Measurements from ENCODE around the gene PLCB3.

The PLCB3 gene

DNA sequence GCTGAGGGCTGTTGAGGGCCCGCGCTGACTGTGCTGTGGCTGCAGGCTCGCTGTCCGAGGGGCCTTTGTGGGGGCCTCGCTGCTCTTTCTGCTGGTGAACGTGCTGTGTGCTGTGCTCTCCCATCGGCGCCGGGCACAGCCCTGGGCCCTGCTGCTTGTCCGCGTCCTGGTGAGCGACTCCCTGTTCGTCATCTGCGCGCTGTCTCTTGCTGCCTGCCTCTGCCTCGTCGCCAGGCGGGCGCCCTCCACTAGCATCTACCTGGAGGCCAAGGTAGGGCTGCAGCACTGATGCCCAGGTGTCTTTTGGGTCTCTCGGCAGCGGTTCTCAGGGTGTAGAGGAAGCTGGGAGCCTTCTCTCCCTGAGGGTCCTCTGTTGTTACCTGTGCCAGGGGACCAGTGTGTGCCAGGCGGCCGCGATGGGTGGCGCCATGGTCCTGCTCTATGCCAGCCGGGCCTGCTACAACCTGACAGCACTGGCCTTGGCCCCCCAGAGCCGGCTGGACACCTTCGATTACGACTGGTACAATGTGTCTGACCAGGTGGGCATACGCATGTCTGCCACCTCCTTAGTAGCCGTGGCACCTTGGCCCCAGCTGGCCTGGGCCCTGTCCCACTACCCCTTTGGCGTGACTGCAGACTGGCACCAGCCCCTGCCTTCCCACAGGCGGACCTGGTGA is 36.5 kb downstream of the PLCB3 start:
- H3K9me2 ChIP-seq (ENCODE audit: low read depth, low read length), result no peaks in the 10 kb centered on the region
- TF ChIP-seq, protein P1, sequence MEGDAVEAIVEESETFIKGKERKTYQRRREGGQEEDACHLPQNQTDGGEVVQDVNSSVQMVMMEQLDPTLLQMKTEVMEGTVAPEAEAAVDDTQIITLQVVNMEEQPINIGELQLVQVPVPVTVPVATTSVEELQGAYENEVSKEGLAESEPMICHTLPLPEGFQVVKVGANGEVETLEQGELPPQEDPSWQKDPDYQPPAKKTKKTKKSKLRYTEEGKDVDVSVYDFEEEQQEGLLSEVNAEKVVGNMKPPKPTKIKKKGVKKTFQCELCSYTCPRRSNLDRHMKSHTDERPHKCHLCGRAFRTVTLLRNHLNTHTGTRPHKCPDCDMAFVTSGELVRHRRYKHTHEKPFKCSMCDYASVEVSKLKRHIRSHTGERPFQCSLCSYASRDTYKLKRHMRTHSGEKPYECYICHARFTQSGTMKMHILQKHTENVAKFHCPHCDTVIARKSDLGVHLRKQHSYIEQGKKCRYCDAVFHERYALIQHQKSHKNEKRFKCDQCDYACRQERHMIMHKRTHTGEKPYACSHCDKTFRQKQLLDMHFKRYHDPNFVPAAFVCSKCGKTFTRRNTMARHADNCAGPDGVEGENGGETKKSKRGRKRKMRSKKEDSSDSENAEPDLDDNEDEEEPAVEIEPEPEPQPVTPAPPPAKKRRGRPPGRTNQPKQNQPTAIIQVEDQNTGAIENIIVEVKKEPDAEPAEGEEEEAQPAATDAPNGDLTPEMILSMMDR (IDR thresholded peaks at IDR 0.05; ENCODE audit: low read length), result no peak
- TF ChIP-seq EZH2 (IDR thresholded peaks at IDR 0.05; ENCODE audit: borderline replicate concordance, low read length), result no peak
- peaks cover 6% of the 10 kb centered on the region; the same call in 1 of the 2 replicates for H3K36me3 ChIP-seq (ENCODE audit: insufficient read depth, low read length)
- H3K27me3 ChIP-seq (ENCODE audit: insufficient read depth, low read length), result peaks cover 8% of the 10 kb centered on the region; the same call in 1 of the 2 replicates
- H4K20me1 ChIP-seq (ENCODE audit: insufficient read depth, low read length), result no peaks in the 10 kb centered on the region
- no peak overlapping the region for H3K27ac ChIP-seq (ENCODE audit: low read depth, low read length, poor library complexity, severe bottlenecking)
- H3K9me3 ChIP-seq (ENCODE audit: low read length), result no peaks in the 10 kb centered on the region
- H3K9ac ChIP-seq (ENCODE audit: low read length), result no peak overlapping the region
- peaks cover 17% of the 10 kb centered on the region for H3K4me1 ChIP-seq (ENCODE audit: insufficient read depth, low read length, severe bottlenecking)
- H3F3A ChIP-seq (ENCODE audit: insufficient read depth, low read length), result no peaks in the 10 kb centered on the region
- H3K4me3 ChIP-seq (ENCODE audit: low read depth, low read length, poor library complexity, severe bottlenecking), result no peak overlapping the region
- H2AFZ ChIP-seq (ENCODE audit: low read length), result no peak overlapping the region
- H3K79me2 ChIP-seq (ENCODE audit: insufficient read depth, low read length), result no peaks in the 10 kb centered on the region
- H3K4me2 ChIP-seq (ENCODE audit: low read length), result no peak overlapping the region

DNA sequence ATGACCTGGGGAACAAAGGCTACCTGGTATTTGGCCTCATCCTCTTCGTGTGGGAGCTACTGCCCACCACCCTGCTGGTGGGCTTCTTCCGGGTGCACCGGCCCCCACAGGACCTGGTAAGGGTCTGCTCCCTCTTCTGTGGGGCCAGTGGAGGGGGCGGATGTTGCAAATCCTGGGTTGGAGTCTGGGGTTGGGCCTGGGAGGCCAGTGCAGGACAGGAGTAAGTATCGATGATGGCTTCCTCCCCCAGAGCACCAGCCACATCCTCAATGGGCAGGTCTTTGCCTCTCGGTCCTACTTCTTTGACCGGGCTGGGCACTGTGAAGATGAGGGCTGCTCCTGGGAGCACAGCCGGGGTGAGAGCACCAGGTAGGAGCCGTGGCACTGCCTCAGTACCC is 37.0 kb downstream of the PLCB3 start:
- Histone ChIP-seq H3K36me3 (ENCODE audit: insufficient read depth, low read length) (peaks cover under 1% of the 10 kb centered on the region; the same call in 1 of the 2 replicates), H3K9me2 (ENCODE audit: low read depth, low read length) (no peaks in the 10 kb centered on the region), H3K4me1 (ENCODE audit: insufficient read depth, low read length, severe bottlenecking) (peaks cover 16% of the 10 kb centered on the region), H3K4me3 (ENCODE audit: low read depth, low read length, poor library complexity, severe bottlenecking) (no peak overlapping the region), H3F3A (ENCODE audit: insufficient read depth, low read length) (no peaks in the 10 kb centered on the region), H3K9ac (ENCODE audit: low read length) (no peak overlapping the region), H3K27me3 (ENCODE audit: insufficient read depth, low read length) (peaks cover 8% of the 10 kb centered on the region; the same call in 1 of the 2 replicates), H2AFZ (ENCODE audit: low read length) (no peak overlapping the region), H3K27ac (ENCODE audit: low read depth, low read length, poor library complexity, severe bottlenecking) (no peak overlapping the region), H3K4me2 (ENCODE audit: low read length) (no peak overlapping the region), H3K9me3 (ENCODE audit: low read length) (no peaks in the 10 kb centered on the region), H4K20me1 (ENCODE audit: insufficient read depth, low read length) (no peaks in the 10 kb centered on the region), H3K79me2 (ENCODE audit: insufficient read depth, low read length) (no peaks in the 10 kb centered on the region)
- no peak for TF ChIP-seq EZH2 (IDR thresholded peaks at IDR 0.05; ENCODE audit: borderline replicate concordance, low read length)
- TF ChIP-seq, protein P1 (IDR thresholded peaks at IDR 0.05; ENCODE audit: low read length), result no peak

DNA sequence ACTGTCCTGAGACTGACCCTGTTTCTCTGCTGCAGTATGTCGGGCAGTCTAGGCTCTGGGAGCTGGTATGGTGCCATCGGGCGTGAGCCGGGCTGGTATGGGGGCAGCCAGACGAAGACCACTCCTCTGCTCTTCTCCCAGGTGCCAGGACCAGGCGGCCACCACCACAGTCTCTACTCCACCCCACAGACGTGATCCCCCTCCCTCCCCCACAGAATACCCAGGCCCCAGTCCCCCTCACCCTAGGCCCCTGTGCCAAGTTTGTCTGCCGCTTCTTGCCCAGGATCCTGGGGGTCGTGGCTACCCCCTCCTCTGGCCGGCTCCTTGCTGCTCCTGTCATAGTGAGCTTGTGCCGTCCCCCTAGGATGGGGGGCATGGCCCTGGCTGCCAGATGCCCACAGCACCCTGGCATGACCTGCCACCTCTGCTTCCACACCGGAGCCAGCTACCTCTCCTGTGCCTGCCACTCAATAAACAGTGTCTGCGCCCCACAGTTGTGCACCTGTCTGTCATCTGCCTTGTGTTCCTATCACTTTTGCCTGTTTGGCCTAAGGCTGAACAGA is 37.8 kb downstream of the PLCB3 start:
- Histone ChIP-seq H3F3A (ENCODE audit: insufficient read depth, low read length) (no peaks in the 10 kb centered on the region), H3K27ac (ENCODE audit: low read depth, low read length, poor library complexity, severe bottlenecking) (no peak overlapping the region), H3K4me1 (ENCODE audit: insufficient read depth, low read length, severe bottlenecking) (peaks cover 9% of the 10 kb centered on the region), H3K4me3 (ENCODE audit: low read depth, low read length, poor library complexity, severe bottlenecking) (no peak overlapping the region), H3K27me3 (ENCODE audit: insufficient read depth, low read length) (peaks cover 8% of the 10 kb centered on the region; the same call in 1 of the 2 replicates), H3K9ac (ENCODE audit: low read length) (no peak overlapping the region), H4K20me1 (ENCODE audit: insufficient read depth, low read length) (no peaks in the 10 kb centered on the region), H3K36me3 (ENCODE audit: insufficient read depth, low read length) (no peaks in the 10 kb centered on the region), H2AFZ (ENCODE audit: low read length) (no peak overlapping the region), H3K9me2 (ENCODE audit: low read depth, low read length) (no peaks in the 10 kb centered on the region), H3K9me3 (ENCODE audit: low read length) (no peaks in the 10 kb centered on the region), H3K4me2 (ENCODE audit: low read length) (no peak overlapping the region), H3K79me2 (ENCODE audit: insufficient read depth, low read length) (no peaks in the 10 kb centered on the region)
- TF ChIP-seq EZH2 (IDR thresholded peaks at IDR 0.05; ENCODE audit: borderline replicate concordance, low read length), result no peak
- TF ChIP-seq, protein P1 (IDR thresholded peaks at IDR 0.05; ENCODE audit: low read length), result no peak

Measured in OCI-LY1 (cell line).